Liver (tissue), 9 donors: ENCODE measurements around the gene SPTB. TPM values are rescaled to one million over a fixed set of nuclear protein-coding genes. Genes with fewer than 3 reads are reported as not detected.

Source experiments
- DNase-seq: peaks from one replicate; pipeline ENCODE4 v3.0.0-alpha.2; 2017; ENCODE audit warnings: low spot score
- H3K27ac ChIP-seq, 2 donors: one replicate each; pipeline ENCODE4 v1.7.0; 2013; ENCODE audit warnings: inconsistent platforms in 2 of 2, low read length in 2 of 2, control low read depth in 1 of 2, low read depth in 1 of 2, mild to moderate bottlenecking in 1 of 2
- H3K27me3 ChIP-seq, 4 donors: one replicate each; pipeline versions ENCODE4 v1.6.1 to v1.7.0; 2013; ENCODE audit warnings: low read length in 3 of 4, inconsistent platforms in 1 of 4, mild to moderate bottlenecking in 1 of 4, moderate library complexity in 1 of 4; ENCODE audit not compliant: control insufficient read depth in 4 of 4, insufficient read depth in 4 of 4
- H3K36me3 ChIP-seq, 4 donors: one replicate each; pipeline versions ENCODE4 v1.6.1 to v1.7.0; 2013; ENCODE audit warnings: low read length in 3 of 4, mild to moderate bottlenecking in 3 of 4, low read depth in 1 of 4, moderate library complexity in 1 of 4; ENCODE audit not compliant: control insufficient read depth in 4 of 4, insufficient read depth in 3 of 4
- H3K4me1 ChIP-seq, 4 donors: one replicate each; pipeline versions ENCODE4 v1.6.1 to v1.7.0; 2013; ENCODE audit warnings: low read length in 3 of 4, mild to moderate bottlenecking in 3 of 4, moderate library complexity in 1 of 4; ENCODE audit not compliant: control insufficient read depth in 4 of 4, insufficient read depth in 4 of 4
- H3K4me3 ChIP-seq, 3 donors: one replicate each; pipeline versions ENCODE4 v1.6.1 to v1.7.0; 2013; ENCODE audit warnings: low read length in 3 of 3, control low read depth in 1 of 3, low read depth in 1 of 3, mild to moderate bottlenecking in 1 of 3
- H3K9ac ChIP-seq, 2 donors: one replicate each; pipeline ENCODE4 v1.7.0; 2013; ENCODE audit warnings: low read length in 2 of 2, mild to moderate bottlenecking in 2 of 2, moderate library complexity in 2 of 2, control low read depth in 1 of 2, low read depth in 1 of 2
- H3K9me3 ChIP-seq, 4 donors: one replicate each; pipeline versions ENCODE4 v1.6.1 to v1.7.0; 2013; ENCODE audit warnings: low read length in 3 of 4; ENCODE audit not compliant: control insufficient read depth in 4 of 4
- ATF3 ChIP-seq: IDR thresholded peaks from 2 replicates; pipeline ENCODE4 v1.6.1; 2016; ENCODE audit warnings: antibody characterized with exemption
- EGR1 ChIP-seq, 2 donors: IDR thresholded peaks; 2 replicates each; pipeline ENCODE4 v1.6.1; 2016 to 2018; ENCODE audit warnings: antibody characterized with exemption in 2 of 2, low read depth in 2 of 2
- FOXA1 ChIP-seq: IDR thresholded peaks from 2 replicates; pipeline ENCODE4 v1.6.1; 2016; ENCODE audit warnings: antibody characterized with exemption
- FOXA2 ChIP-seq: IDR thresholded peaks from 2 replicates; pipeline ENCODE4 v1.6.1; 2016; ENCODE audit warnings: antibody characterized with exemption
- GABPA ChIP-seq, 2 donors: IDR thresholded peaks in 1 of 2; conservative IDR thresholded peaks in 1 of 2; 2 replicates each; pipeline ENCODE4 v1.6.1; 2016; ENCODE audit warnings: antibody characterized with exemption in 2 of 2, mild to moderate bottlenecking in 1 of 2, moderate library complexity in 1 of 2
- HNF4G ChIP-seq: IDR thresholded peaks from 2 replicates; pipeline ENCODE4 v1.6.1; 2016; ENCODE audit warnings: antibody characterized with exemption
- JUND ChIP-seq, 2 donors: IDR thresholded peaks; 2 replicates each; pipeline ENCODE4 v1.6.1; 2016; ENCODE audit warnings: antibody characterized with exemption in 2 of 2
- MAX ChIP-seq: IDR thresholded peaks from 2 replicates; pipeline ENCODE4 v1.6.1; 2016; ENCODE audit warnings: antibody characterized with exemption
- NR2F2 ChIP-seq: IDR thresholded peaks from 2 replicates; pipeline ENCODE4 v1.6.1; 2016; ENCODE audit warnings: antibody characterized with exemption
- RAD21 ChIP-seq, 2 donors: IDR thresholded peaks; 2 replicates each; pipeline ENCODE4 v1.6.1; 2016; ENCODE audit warnings: antibody characterized with exemption in 2 of 2, mild to moderate bottlenecking in 2 of 2
- REST ChIP-seq: IDR thresholded peaks from 2 replicates; pipeline ENCODE4 v1.6.1; 2016; ENCODE audit warnings: antibody characterized with exemption, mild to moderate bottlenecking
- RXRA ChIP-seq, 2 donors: IDR thresholded peaks; 2 replicates each; pipeline ENCODE4 v1.6.1; 2017 to 2018; ENCODE audit warnings: antibody characterized with exemption in 2 of 2, mild to moderate bottlenecking in 1 of 2
- SP1 ChIP-seq: IDR thresholded peaks from 2 replicates; pipeline ENCODE4 v1.6.1; 2018; ENCODE audit warnings: antibody characterized with exemption, mild to moderate bottlenecking
- TAF1 ChIP-seq: conservative IDR thresholded peaks from 2 replicates; pipeline ENCODE4 v1.6.1; 2016; ENCODE audit warnings: antibody characterized with exemption, mild to moderate bottlenecking
- YY1 ChIP-seq: IDR thresholded peaks from 2 replicates; pipeline ENCODE4 v1.6.1; 2016; ENCODE audit warnings: antibody characterized with exemption, mild to moderate bottlenecking
- WGBS: extraction: QIAGEN DNeasy Blood & Tissue Kit; methylation state at CpG from one replicate; pipeline ENCODE4 v1.1.7; 2013; 5-methylcytosine and 5-hydroxymethylcytosine counted together
- polyA plus RNA-seq, 2 donors: library from polyadenylated mRNA; stranded (reverse) in 1 of 2; unstranded in 1 of 2; fragments of 200-250 nt in 1 of 2; fragments of >200 nt in 1 of 2; fragmentation: Nextera tagmentation in 1 of 2; extraction: Ambion mirVana in 1 of 2; gene quantifications; one replicate each; pipeline versions ENCODE4 v1.2.1 to v1.2.3, GENCODE V29; 2013 to 2015
- total RNA-seq, 2 donors: library from RNA; depleted of rRNA; stranded (reverse); fragments of >200 nt; gene quantifications; one replicate each; pipeline ENCODE4 v1.2.3, GENCODE V29; 2014
- TF ChIP-seq, protein P1 (sequence below): IDR thresholded peaks from 2 replicates; pipeline ENCODE4 v1.6.1; 2016; ENCODE audit warnings: antibody characterized with exemption
- TF ChIP-seq, protein P2 (sequence below): fragments of 150-350 bp; IDR thresholded peaks from 2 replicates; pipeline ENCODE4 v1.5.1; 2017; ENCODE audit warnings: improper control_type of control experiment, low read depth, low read length; ENCODE audit not compliant: missing input control
- donor health status: healthy.
- donor health status: healthy.
- donor health status: healthy.
- donor health status: healthy.
- donor health status: healthy.

SPTB gene
- total RNA-seq: 100 to 1,000 TPM in 1 of 2 donors, under 1 TPM in 1; 0.33 to 332 TPM
- under 1 TPM; 0.12 to 0.18 TPM for polyA plus RNA-seq

DNA sequence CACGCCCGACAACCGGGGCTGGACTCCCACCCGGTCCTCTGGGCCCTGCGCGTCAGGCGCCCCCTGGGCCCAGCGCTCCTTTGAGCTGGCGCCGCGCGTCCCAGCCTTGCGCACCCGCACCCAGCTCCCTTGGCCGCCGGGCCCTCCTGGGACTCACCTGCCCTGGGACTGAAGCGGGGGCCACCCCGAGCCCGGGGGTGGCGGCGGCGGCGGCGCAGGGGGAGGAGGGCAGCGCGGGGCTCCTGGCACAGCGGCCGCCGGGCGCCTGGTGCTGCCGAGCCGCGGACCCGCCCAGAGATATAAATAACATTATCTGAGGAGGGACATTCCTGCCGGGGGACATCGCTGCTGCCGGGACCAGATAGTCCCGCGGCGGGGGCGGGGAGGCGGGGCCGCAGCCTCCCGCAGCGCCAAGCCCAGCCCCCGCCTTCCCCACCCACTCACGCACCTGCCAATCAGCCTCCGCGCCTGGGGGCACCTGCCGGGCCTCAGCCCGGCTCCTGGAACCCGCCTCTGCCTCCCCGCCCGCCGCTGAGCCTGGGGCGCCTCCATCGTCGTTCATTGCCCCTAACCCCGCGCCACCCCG lies at the start of gene SPTB:
Gene SPTB, minus strand, starts transcription at position 273 of the 586 bp plus-strand sequence. CDS start 56,813 bp downstream, outside the sequence.
- TF ChIP-seq YY1 (no peak), EGR1 (IDR thresholded peaks at IDR 0.05; ENCODE audit: low read depth in 2 of 2) (no peak), GABPA (IDR thresholded peaks at IDR 0.05 in 1 of 2, conservative IDR thresholded peaks at IDR 0.05 in 1 of 2) (no peak), REST (no peak), FOXA2 (no peak), TAF1 (no peak), NR2F2 (no peak), RAD21 (IDR thresholded peaks at IDR 0.05) (no peak), MAX (no peak), FOXA1 (no peak), HNF4G (no peak), SP1 (no peak), RXRA (IDR thresholded peaks at IDR 0.05) (no peak), JUND (IDR thresholded peaks at IDR 0.05) (no peak), ATF3 (no peak)
- TF ChIP-seq, protein P1, sequence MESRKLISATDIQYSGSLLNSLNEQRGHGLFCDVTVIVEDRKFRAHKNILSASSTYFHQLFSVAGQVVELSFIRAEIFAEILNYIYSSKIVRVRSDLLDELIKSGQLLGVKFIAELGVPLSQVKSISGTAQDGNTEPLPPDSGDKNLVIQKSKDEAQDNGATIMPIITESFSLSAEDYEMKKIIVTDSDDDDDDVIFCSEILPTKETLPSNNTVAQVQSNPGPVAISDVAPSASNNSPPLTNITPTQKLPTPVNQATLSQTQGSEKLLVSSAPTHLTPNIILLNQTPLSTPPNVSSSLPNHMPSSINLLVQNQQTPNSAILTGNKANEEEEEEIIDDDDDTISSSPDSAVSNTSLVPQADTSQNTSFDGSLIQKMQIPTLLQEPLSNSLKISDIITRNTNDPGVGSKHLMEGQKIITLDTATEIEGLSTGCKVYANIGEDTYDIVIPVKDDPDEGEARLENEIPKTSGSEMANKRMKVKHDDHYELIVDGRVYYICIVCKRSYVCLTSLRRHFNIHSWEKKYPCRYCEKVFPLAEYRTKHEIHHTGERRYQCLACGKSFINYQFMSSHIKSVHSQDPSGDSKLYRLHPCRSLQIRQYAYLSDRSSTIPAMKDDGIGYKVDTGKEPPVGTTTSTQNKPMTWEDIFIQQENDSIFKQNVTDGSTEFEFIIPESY: no peak
- TF ChIP-seq, protein P2, sequence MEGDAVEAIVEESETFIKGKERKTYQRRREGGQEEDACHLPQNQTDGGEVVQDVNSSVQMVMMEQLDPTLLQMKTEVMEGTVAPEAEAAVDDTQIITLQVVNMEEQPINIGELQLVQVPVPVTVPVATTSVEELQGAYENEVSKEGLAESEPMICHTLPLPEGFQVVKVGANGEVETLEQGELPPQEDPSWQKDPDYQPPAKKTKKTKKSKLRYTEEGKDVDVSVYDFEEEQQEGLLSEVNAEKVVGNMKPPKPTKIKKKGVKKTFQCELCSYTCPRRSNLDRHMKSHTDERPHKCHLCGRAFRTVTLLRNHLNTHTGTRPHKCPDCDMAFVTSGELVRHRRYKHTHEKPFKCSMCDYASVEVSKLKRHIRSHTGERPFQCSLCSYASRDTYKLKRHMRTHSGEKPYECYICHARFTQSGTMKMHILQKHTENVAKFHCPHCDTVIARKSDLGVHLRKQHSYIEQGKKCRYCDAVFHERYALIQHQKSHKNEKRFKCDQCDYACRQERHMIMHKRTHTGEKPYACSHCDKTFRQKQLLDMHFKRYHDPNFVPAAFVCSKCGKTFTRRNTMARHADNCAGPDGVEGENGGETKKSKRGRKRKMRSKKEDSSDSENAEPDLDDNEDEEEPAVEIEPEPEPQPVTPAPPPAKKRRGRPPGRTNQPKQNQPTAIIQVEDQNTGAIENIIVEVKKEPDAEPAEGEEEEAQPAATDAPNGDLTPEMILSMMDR: no peak
- Histone ChIP-seq H3K27ac (no peak within 1 kb of the TSS), H3K4me1 (peaks cover 8 to 13% (median 11%) of the 10 kb centered on the region in 4 donors), H3K4me3 (peak within 1 kb of the TSS; percentile 45 to 80 (median 70)), H3K9ac (no peak within 1 kb of the TSS), H3K9me3 (no peaks in the 10 kb centered on the region), H3K27me3 (no peaks in the 10 kb centered on the region), H3K36me3 (no peaks in the 10 kb centered on the region)
- peak; percentile 90 for DNase-seq
- WGBS: 1% methylated on average over 61 of the region's 61 CpGs
